ENCODE data around the gene ZNF566.
"Not testable (repeated sequence)": the region's sequence is repeated elsewhere in the genome, so short reads cannot be mapped to it uniquely, and the experiment has no call there.

The ZNF566 gene

DNA sequence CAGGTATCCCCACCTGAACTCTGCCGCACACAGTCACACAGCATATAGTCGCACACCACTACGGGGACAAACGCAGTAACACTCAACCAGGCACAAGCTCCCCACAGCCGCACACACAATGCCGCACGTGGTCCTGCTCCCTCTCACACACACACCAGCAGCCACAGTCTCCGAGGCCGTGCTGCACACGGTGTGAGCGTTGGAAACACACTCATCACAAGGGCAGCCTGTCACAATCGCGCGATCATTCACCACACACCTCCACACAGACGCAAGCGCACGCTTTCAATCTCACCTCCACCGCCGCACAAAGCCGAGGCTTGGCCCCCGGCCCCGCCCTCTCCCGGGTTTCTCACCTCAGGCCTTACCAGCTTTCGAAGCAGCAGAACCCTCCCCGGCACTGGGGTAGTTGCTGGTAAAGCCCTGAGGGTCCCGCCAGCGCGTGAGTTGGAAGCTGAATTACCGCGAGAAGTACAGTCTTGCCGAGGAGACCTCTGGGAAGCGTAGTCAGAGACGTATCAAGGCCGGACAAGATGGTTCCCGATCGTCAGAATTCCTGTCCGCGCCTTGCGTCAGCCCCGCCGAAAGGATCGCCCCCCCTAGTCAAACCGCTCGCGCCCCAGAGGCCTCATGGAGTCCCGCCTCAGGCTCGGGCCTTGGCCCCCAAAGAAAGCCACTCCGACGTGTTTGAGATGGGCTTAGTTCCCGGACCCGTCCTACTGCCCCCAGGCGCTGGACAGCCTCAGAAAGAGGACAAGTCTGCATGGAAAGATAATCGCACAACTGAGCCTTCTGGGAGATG lies at the start of gene ZNF566:
Gene ZNF566 (minus strand): TSS at position 444 of the 802 bp plus-strand sequence. CDS start 13,004 bp downstream, outside the sequence.
- peak; percentile 84 for DNase-seq (ENCODE audit: low read depth)

DNA sequence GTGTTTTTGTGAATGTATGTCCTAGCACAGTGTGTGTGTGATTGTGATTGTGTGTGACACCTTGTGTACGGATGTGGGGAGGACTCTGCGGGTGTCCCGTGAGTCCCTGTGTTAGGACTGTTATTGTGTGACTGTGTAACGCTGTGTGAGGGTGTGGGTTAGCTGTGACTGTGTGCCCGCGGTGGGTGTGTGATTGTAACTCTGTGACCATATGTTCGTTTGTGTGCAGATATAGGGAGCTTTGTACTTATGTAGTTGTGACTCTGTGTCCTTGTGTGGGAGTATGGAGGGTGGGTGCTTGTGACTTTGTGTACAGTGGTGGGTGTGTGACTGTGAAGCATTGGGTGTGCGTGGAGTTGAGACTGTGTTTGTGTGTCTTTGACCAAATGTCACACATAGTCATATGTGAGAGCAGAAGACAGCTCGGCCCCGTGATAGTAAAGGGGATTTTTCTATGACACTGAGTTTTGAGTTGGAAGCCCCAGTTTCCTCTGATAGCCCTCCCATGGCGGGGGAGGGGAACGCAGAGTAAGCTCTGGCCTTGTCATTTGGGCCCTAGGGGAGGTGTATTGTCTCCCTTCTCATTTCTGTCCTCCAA lies 39.7 kb upstream of the ZNF566 start:
- peak; percentile 3 for DNase-seq (ENCODE audit: low read depth)

DNA sequence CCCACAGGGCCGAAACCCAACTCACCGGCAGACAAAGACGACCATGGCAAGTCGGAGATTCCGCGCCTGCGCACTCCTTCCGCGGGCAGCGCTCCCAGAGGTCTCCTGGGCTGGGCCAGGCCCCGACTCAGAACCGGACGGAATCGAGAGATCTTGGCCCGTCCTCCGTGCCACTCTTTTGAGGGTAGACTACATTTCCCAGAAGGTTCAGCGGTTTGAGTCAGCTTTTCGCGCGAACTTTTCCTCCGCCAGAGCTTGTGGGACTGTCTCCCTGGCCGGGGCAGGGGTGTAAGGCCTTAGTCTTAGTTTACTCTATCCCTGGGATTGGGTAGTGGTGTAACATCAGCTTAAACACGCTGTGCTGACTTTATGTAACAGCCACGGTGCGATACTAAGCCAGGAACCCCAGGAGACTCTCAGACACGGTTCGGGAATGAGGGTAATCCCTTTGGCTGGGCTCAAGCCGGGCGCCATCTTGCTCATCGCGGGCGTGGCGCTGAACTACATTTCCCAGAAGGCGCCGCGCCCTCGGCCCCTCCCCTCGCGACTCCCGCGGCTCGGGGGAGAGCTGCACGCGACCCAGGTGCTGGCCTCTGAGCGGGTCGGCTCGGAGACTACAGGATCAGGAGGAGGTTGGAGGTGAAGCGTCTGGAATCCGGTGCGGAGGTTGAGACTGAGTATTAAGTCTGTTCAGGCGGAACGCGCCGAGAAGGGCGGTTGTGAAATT lies 39.0 kb upstream of the ZNF566 start, which contains the start of gene ZNF260:
Gene ZNF260 (minus strand): TSS at position 78 of the 727 bp plus-strand sequence. CDS start 13,033 bp downstream, outside the sequence.
- DNase-seq (ENCODE audit: low read depth) = peak; percentile 92

DNA sequence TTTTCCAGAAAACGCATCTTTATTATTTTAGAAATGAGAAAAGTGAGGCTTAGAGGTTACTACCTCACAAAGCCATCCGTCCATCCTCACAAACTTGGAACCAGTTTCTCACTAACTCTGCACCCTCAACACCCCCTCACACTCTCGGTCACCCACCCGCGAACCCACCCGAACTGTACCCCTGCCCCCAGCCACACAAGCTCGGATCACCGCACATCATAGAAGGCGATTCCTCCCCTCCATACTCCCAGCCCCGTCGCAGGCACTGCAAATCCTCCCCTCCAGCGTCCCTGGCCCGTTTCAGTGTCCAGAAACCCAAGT lies 38.5 kb upstream of the ZNF566 start:
- DNase-seq (ENCODE audit: low read depth) = no peak

DNA sequence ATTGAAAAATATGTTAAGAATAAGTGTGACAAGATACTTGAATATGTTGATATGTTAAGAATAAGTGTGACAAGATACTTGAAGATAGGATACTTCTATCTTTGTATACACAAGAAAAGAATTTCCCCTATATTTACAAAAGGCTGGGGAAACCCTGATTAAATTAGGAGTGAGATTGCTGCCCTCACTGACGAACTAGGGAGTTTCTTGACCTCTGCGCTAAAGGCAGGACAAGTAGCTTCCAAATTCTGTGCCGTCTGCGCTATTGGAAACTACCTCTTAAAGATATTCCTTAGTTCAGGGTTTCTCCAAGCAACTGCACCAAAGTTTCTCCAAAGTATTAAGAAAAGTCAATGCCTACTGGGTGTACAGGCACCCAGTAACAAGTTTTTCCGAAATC lies 38.0 kb upstream of the ZNF566 start:
- no peak for DNase-seq (ENCODE audit: low read depth)

DNA sequence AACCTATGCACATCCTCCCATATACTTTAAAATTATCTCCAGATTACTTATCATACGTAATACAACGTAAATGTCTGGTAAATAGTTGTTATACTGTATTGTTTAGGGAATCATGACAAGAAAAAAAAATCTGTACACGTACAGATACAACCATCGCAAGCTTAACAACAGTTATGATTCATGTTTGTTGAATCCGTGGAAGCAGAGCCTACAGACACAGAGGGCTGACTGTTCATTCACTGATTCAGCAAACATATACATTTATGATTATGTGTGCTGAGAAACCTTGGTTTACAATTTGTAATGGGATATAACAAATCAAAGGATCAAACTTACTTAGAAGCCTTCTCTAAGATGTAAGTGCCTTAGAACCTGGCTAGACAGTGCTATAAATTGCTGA lies 37.2 kb upstream of the ZNF566 start:
- no peak for DNase-seq (ENCODE audit: low read depth)

DNA sequence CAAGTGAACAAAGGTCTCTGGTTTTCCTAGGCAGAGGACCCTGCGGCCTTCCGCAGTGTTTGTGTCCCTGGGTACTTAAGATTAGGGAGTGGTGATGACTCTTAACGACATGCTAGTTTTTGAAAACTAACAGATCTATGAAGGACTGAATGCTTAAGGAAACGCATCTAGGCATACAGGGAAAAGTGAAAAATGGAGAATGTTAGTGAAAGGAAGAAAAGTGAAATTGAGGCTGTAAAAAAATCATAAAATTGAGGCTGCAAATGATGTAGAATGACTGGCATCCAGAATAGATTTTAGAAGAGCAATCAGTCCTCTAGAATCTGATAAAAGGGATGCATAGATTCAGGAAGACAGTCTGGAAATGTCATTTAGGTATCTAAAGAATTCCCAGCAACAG lies 35.3 kb upstream of the ZNF566 start:
- no peak for DNase-seq (ENCODE audit: low read depth)

DNA sequence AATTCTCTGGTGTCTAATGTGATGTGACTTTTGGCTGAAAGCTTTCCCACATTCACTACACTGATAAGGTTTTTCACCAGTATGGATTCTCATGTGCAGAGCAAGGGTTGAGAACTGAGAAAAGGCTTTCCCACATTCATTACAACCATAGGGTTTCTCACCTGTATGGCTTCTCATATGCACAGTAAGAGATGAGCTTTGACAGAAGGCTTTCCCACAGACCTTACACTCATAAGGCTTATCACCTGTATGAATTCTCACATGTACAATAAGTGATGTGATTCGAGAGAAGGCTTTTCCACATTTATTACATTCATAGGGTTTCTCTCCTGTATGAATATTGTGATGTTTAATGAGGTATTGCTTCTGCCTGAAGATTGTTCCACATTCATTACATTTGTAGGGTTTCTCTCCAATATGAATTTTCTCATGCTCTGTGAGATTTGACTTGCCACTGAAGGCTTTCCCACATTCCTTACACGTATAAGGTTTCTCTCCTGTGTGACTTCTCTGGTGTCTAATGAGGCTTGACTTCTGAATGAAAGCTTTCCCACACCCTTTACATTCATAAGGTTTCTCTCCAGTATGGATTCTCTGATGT lies 24.8 kb upstream of the ZNF566 start:
- no peak for DNase-seq (ENCODE audit: low read depth)

DNA sequence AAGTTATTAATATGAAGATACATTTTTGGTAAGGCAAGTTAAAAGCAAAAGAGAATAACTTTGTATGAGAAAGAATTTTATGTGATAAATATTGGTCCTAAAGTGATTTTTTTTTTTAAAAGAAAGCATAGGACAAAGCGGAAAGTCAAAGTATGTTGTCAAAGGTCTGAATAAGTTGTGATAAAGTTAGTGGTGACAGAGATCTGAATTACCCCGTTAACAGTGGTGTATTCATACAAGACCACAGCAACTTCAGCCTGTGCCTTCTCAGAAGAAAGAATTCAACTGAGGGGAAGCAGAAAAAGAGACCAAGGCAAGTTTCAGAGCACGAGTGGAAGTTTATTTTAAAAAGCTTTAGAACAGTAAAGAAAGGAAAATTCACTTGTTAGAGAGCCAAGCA lies 19.0 kb upstream of the ZNF566 start:
- no peak for DNase-seq (ENCODE audit: low read depth)

DNA sequence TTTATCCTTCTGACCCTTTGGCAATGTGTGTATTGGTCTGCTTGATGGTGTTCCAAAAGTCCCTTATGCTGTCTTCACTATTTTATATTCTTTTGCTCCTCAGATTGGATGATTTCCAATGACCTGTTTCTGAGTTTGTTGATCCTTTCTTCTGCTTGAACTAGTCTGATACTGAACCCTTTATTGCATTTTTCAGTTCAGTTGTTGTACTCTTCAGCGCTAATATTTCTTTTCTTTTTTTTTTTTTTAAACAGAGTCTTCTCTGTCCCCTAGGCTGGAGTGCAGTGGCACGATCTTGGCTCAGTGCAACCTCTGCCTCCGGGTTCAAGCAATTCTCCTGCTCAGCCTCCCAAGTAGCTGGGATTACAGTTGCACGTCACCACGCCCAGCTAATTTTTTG lies 12.6 kb upstream of the ZNF566 start:
- no peak for DNase-seq (ENCODE audit: low read depth)

DNA sequence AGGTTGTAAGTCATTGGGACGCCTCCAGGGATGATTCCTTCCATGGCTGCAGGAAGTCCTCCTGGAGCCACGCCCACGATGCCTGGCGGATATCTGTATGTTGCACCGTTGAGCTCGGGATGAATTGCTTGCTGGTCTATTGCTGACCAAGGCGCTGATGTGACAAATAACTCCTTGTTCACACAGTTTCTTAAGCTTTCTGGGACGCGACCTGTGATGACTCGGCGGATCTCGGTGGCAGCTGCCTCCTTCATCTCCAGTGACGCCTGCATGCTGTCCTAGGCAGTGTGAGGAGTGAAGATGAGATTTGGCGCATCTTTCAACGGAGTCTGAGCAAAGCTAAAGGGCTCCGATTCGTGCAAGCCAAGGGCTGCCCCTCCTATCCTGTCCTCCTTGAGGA lies 7.6 kb upstream of the ZNF566 start:
- DNase-seq (ENCODE audit: low read depth) = no peak

DNA sequence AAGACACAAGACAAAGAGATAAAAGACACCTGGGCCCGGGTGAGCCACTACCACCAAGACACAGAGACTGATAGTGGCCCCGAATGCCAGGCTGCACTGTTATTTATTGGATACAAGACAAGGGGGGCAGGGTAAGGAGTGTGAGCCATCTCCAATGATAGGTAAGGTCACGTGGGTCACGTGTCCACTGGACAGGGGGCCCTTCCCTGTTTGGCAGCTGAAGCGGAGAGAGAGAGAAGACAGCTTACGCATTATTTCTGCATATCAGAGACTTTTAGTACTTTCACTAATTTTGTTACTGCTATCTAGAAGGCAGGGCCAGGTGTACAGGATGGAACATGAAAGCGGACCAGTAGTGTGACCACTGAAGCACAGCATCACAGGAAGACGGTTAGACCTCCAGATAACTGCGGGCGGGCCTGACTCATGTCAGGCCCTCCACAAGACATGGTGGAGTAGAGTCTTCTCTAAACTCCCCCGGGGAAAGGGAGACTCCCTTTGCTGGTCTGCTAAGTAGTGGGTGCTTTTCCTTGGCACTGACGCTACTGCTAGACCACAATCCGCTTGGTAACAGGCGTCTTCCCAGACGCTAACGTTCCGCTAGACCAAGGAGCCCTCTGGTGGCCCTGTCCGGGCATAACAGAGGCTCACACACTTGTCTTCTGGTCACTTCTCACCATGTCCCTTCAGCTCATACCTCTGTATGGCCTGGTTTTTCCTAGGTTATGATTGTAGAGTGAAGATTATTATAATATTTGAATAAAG lies 3.5 kb upstream of the ZNF566 start:
- not testable (repeated sequence) for DNase-seq (ENCODE audit: low read depth)

DNA sequence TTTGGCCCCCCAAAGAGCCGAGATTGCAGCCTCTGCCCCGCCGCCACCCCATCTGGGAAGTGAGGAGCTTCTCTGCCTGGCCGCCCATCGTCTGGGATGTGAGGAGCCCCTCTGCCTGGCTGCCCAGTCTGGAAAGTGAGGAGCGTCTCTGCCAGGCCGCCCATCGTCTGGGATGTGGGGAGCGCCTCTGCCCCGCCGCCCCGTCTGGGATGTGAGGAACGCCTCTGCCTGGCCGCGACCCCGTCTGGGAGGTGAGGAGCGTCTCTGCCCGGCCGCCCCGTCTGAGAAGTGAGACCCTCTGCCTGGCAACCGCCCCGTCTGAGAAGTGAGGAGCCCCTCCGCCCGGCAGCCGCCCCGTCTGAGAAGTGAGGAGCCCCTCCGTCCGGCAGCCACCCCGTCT lies 1.5 kb upstream of the ZNF566 start:
- not testable (repeated sequence) for DNase-seq (ENCODE audit: low read depth)

DNA sequence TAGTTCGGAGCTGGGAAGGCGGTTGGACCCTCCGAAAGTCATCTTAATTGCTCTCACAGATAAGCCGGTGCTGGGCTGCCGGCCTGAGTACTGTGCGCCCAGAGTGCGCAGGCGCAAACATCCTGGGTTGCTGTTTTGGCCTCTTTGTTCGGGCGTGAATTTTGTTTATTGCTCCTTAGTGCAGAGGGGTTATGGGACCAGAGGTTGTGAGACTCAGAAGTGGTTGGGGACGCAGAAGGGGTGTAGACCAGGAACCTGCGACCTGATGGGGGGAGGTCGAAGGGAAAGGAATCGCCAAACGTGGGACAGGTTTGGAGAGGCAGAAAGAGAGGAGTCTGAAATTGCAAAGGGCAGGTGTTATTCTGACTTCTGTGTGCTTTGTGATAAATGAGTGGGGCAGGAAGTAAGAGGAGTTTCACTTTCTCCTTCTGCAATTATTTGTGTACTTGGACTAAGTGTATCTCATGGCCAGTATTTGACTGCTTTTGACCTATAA lies 607 bp upstream of the ZNF566 start:
- no peak for DNase-seq (ENCODE audit: low read depth)

DNA sequence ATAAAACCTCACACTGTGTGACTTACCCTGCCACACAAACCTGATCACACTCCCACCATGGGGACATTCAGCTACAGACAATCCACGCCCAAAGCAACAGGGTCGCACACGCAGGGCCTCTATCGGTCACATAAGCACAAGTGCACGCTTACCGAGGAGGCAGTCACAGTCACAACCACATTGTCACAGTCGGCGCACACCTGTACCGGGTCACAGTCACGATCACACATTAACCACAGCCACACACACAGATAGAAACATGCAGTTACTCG lies 579 bp downstream of the ZNF566 start:
- DNase-seq (ENCODE audit: low read depth) = no peak

DNA sequence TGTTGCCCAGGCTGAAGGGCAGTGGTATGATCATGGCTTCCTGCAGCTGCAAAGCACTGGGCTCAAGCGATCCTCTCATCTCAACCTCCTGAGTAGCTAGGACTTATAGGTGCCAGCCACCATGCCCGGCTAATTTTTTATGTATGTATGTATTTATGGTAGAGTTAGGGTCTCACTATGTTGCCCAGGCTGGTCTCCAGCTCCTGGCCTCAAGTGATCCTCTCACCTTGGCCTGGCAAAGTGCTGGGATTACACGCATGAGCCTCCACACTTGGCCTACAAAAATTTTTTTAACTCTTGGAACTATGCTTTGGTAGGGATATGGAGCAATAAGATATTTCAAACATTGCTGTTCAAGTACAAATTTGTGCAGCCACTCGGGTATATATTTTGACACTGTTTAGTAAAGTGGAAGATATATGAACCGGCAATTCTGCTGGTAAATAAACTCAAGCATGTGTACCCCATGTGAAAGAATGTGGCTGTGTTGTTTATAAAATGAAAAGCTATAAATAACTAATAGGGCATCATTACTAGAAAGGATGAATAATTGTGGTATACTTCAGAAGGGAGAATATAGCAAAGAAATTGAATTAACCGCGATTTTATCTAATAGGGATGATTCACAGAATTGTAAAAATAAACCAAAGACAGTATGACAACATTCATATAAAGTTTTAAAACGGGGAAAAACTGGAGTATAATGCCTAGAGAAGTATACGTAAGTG lies 1.1 kb downstream of the ZNF566 start:
- no peak for DNase-seq (ENCODE audit: low read depth)

DNA sequence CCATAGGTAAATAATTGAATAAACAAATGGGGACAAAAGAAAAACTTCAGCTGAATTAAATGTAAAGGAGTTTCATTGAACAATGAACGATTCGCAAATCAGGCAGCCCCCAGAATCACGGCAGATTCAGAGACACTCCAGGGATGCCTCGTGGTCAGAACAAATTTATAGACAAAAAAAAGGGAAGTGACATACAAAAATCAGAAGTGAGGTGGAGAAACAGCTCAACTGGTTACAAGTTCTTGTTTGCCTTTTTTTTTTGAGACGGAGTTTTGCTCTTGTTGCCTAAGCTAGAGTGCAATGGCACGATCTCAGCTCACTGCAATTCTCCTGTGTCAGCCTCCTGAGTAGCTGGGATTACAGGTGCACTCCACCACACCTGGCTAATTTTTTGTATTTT lies 5.7 kb downstream of the ZNF566 start:
- no peak for DNase-seq (ENCODE audit: low read depth)

DNA sequence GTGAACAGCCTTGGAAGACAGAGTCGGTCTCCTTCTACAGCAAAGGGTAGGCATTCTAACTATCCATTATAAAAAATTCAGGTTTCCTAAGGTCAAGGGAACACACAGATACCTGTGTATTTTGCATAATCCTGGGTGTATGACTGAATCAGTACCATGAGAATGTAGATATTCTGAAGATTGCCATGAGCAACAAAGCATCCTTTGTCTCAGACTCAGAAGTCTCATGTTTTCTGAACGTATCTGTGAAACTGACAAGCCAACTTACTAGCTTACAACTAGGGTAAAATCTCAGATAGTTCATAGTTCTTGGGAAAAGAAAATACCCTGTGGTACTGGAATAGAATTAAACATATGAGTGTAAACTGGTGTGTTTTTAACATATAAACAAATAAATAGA lies 6.5 kb downstream of the ZNF566 start:
- no peak for DNase-seq (ENCODE audit: low read depth)

DNA sequence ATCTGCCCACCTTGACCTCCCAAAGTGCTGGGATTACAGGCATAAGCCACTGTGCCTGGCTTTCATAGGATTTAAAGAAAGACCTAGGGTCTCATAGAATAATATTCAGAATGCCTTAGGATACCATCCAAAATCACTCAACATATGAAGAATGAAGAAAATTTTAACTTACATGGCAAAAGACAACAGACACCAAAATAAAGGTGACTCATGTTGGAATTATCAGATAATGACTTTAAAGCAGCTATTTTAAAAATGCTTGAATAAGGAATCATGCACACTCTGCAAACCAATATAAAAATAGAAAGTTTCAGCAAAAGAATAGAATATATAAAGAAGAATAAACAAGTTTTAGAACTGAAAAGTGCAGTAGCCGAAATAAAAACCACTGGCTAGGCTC lies 29.3 kb downstream of the ZNF566 start:
- peak; percentile 35 for DNase-seq (ENCODE audit: low read depth)

DNA sequence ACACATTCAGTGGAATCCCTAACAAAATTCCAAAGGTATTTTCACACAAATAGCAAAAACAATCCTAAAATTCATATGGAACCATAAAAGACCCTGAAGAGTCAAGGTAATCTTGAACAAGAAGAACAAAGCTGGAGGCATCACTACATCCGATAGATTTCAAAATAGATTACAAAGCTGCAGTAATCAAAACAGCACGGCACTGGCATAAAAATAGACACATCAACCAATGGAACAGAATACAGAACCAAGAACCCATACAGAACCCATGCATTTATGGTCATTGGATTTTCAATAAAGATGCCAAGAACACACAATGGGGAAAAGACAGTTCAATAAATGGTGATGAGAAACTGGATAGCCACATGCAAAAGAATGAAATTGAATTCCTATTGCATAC lies 32.5 kb downstream of the ZNF566 start:
- DNase-seq (ENCODE audit: low read depth) = no peak

DNA sequence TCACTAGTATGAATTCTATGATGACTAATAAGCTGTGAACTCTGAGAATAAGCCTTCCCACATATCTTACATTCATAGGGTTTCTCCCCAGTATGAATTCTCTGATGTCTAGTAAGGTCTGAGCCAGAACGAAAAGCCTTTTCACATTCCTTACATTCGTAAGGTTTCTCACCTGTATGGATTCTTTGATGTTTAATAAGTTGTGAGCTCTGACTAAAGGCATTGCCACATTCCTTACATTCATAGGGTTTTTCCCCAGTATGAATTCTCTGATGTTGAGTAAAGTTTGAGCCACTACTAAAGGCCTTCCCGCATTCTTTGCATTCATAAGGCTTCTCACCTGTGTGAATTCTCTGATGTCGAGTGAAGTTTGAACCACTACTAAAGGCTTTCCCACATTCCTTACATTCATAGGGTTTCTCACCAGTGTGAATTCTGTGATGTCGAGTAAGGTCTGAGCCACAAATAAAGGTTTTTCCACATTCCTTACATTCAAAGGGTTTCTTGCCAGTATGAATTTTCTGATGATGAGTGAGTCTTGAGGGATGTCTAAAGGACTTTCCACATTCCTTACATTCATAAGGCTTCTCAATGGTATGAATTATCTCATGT lies 40.2 kb downstream of the ZNF566 start:
- no peak for DNase-seq (ENCODE audit: low read depth)
